Measurements from ENCODE around the gene MBTPS1.

DNA sequence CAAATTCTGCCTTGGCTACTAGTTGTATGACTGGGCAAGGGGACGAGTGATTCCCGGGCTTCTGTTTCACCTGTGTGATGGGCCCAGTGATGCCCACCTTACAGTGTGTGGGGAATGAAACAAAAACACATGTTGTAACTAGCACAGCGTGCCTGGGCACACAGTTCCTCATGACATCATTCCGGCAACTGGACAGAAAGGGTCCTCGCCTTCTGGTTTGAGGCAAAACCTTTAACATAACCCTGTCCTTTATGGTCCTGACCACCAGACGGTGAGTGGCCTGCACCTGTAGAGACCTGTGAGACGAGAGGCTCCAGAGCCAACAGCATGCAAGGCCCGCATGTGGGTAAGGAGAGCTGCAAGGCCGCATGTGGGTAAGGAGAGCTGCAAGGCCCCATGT, 66.4 kb downstream of the MBTPS1 start:
- no peak for TF ChIP-seq POLR2A (IDR thresholded peaks at IDR 0.05; ENCODE audit: low read depth, low read length)
- TF ChIP-seq TAF1 (IDR thresholded peaks at IDR 0.05; ENCODE audit: low read depth, low read length) = no peak
- TF ChIP-seq POLR2AphosphoS5 (IDR thresholded peaks at IDR 0.05; ENCODE audit: low read depth, low read length) = no peak
- no peak for TF ChIP-seq PAX5 (IDR thresholded peaks at IDR 0.05; ENCODE audit: insufficient read depth, low read length, severe bottlenecking)
- no peak for TF ChIP-seq SPI1 (IDR thresholded peaks at IDR 0.05; ENCODE audit: low read depth, low read length)
- no peak for TF ChIP-seq POU2F2 (IDR thresholded peaks at IDR 0.05; ENCODE audit: low read depth, low read length)

Data from GM12891 (cell line).